Activated CD4-positive, alpha-beta memory T cell treated with anti-CD3 and anti-CD28 coated beads, Interleukin-2, amount 10 ng/mL, durations not matched to agents 7 days and 5 days (primary cell): Measurements from ENCODE around the gene TRMT44. TPM values are rescaled to one million over a fixed set of nuclear protein-coding genes. Genes with fewer than 3 reads are reported as not detected.

ENCODE experiments used
- CTCF ChIA-PET: fragments of 350-600 bp; sonication (Branson Sonifier 250); formaldehyde crosslinking; loops from one replicate; lab custom pipeline; 2021; ENCODE audit warnings: antibody characterized with exemption, inconsistent platforms; lab: Charles Lee
- POLR2A ChIA-PET: fragments of 350-600 bp; sonication (Branson Sonifier 250); formaldehyde crosslinking; loops from one replicate; lab custom pipeline; 2021; ENCODE audit warnings: antibody characterized with exemption; lab: Charles Lee
- DNase-seq: peaks from one replicate; pipeline ENCODE4 v3.0.0-alpha.2; 2020
- H3K27ac Mint-ChIP-seq: one replicate; pipeline ENCODE4 v1.8.0; 2021; ENCODE audit warnings: mild to moderate bottlenecking, mixed read lengths
- H3K27me3 Mint-ChIP-seq: one replicate; pipeline ENCODE4 v1.8.0; 2021; ENCODE audit warnings: mixed read lengths
- H3K36me3 Mint-ChIP-seq: one replicate; pipeline ENCODE4 v1.8.0; 2021; ENCODE audit warnings: low read depth, mixed read lengths
- H3K4me1 Mint-ChIP-seq: one replicate; pipeline ENCODE4 v1.8.0; 2021; ENCODE audit warnings: mixed read lengths
- H3K4me3 Mint-ChIP-seq: one replicate; pipeline ENCODE4 v1.8.0; 2021; ENCODE audit warnings: mild to moderate bottlenecking, mixed read lengths
- H3K9me3 Mint-ChIP-seq: one replicate; pipeline ENCODE4 v1.8.0; 2021; ENCODE audit warnings: mixed read lengths
- total RNA-seq, 2 experiments: library from RNA; stranded (reverse); gene quantifications; one replicate each; pipeline ENCODE4 v1.2.3, GENCODE V29; 2021

Gene TRMT44
- total RNA-seq, 2 experiments from 2014 or later: 15.7 to 17.8 TPM

DNA sequence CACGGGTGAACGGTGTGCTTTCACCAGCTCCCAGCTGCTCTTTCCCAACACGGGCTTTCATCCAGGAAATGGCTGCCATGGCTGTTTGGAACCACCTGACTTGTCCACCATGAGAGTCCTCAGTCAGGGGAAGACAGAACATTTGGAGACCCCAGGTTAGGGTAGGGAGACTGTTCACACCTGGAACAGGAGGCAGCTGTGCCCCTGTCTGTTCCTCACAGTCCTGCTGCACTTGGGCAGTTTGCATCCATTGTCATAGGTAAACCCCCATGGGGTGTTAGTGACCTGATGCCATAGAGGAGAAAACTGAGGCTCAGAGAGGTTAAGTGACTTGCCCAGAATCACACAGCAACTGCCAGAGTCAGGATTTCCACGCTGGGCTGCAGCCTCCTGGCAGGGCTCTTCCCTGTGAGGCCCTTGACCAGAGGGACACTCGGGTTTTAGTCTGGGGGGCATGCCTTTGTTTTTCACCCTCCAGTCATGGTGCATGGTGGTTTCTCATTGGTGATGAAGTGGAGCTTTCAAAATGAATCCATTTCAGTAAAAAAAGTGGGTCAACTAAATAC, 54.5 kb downstream of the TRMT44 start:
- Mint-ChIP-seq H3K4me3 (no peak overlapping the region), H3K27me3 (no peaks in the 10 kb centered on the region), H3K4me1 (no peaks in the 10 kb centered on the region), H3K36me3 (no peaks in the 10 kb centered on the region), H3K27ac (no peak overlapping the region), H3K9me3 (no peaks in the 10 kb centered on the region)
- CTCF ChIA-PET: no interaction called here
- POLR2A ChIA-PET: interaction anchor here (1.6 kb wide), 1 partner anchor 15 kb away, joined by 3 read pairs; no protein-coding TSS in a partner anchor
- DNase-seq: no peak

DNA sequence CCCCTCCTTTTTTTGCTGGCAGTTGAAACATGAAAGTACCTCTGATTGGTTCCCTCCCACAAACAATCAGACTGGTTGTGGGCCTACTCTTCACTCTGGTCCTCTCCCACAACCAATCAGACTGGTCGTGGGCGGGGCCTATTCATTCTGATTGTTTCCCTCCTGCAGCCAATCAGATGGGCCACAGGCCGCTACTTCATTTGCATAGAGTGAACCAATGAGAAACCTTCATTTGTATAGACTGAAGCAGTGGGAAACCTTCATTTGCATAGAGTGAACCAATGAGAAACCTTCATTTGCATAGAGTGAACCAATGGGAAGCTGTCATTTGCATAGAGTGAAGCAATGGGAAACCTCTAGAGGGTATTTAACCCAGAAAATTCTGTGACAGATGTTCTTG, 55.2 kb downstream of the TRMT44 start:
- H3K27me3 Mint-ChIP-seq: no peaks in the 10 kb centered on the region
- no peak overlapping the region for H3K27ac Mint-ChIP-seq
- H3K4me3 Mint-ChIP-seq: no peak overlapping the region
- no peak for DNase-seq
- no peaks in the 10 kb centered on the region for H3K9me3 Mint-ChIP-seq
- H3K4me1 Mint-ChIP-seq: no peaks in the 10 kb centered on the region
- ChIA-PET POLR2A (no interaction called here), CTCF (no interaction called here)
- H3K36me3 Mint-ChIP-seq: no peaks in the 10 kb centered on the region

DNA sequence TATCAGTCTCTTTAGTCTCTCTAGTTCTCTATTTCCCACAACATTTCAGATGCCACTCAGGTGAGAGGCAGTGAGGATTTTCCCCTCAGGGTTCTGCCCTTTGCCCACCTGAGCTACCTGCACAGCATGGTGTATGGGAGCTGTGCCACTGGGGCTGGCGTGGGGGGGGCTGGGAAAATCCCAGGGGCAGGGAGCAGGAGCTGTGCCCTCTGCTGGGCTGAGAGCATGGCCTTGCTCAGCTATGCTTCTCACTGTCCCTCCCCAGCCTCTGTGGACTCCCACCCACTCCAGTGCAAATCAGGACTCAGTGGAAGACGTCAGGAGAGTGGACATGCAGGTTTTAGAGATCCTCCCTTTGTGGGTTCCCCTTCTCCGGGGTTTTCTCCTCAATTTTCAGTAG, 57.2 kb downstream of the TRMT44 start:
- H3K27ac Mint-ChIP-seq: no peak overlapping the region
- H3K4me3 Mint-ChIP-seq: no peak overlapping the region

DNA sequence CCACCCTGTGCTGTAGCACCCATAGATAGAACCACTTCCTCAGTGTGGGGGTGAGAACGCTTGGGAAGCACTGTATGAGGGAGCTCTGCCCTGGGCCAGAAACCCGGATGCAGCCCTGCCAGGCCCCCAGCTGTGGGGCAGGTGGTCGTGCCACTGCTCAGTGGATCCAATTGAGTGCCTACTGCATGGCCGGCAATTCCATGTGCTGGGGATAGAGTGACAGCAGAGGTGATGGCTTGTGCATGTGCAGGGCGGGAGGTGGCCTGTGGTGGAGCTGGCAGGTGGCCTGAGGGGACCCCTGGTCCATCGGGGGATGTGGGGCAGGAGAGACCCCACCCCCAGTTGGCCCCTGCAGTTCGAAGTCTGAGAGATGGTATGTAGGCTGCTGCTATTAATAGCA, 60.4 kb downstream of the TRMT44 start:
- CTCF ChIA-PET: no interaction called here
- no peaks in the 10 kb centered on the region for H3K36me3 Mint-ChIP-seq
- DNase-seq: no peak
- POLR2A ChIA-PET: no interaction called here
- no peaks in the 10 kb centered on the region for H3K9me3 Mint-ChIP-seq
- no peaks in the 10 kb centered on the region for H3K4me1 Mint-ChIP-seq
- H3K27ac Mint-ChIP-seq: no peak overlapping the region
- no peak overlapping the region for H3K4me3 Mint-ChIP-seq
- H3K27me3 Mint-ChIP-seq: no peaks in the 10 kb centered on the region

More for the DNA sequence above, 57.2 kb downstream of the TRMT44 start:
- H3K36me3 Mint-ChIP-seq: no peaks in the 10 kb centered on the region
- H3K4me1 Mint-ChIP-seq: no peaks in the 10 kb centered on the region
- no peak for DNase-seq
- POLR2A ChIA-PET: no interaction called here
- H3K27me3 Mint-ChIP-seq: no peaks in the 10 kb centered on the region
- no peaks in the 10 kb centered on the region for H3K9me3 Mint-ChIP-seq
- CTCF ChIA-PET: no interaction called here

DNA sequence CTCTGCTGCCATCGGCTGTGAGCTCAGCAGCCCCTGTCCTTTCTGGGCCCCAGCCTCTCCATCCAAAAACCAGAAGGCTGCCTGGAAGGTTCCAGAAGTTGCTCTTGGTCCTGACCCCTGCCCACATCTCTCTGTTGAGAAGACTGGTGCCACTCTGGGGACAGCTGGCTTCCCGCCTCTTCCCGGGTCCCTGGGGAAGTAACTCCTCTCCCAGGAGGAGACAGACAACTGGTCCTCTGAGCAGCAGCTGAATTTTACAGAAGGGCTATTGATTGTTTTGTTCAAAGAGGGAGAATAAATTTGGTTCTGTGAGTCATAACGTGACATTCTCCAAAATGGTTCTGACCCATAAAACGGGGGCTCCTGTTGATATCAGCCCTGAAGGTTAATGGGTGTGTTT, 61.2 kb downstream of the TRMT44 start:
- no peaks in the 10 kb centered on the region for H3K27me3 Mint-ChIP-seq
- POLR2A ChIA-PET: no interaction called here
- H3K27ac Mint-ChIP-seq: no peak overlapping the region
- CTCF ChIA-PET: no interaction called here
- H3K36me3 Mint-ChIP-seq: no peaks in the 10 kb centered on the region
- no peak overlapping the region for H3K4me3 Mint-ChIP-seq
- H3K4me1 Mint-ChIP-seq: no peaks in the 10 kb centered on the region
- no peak for DNase-seq
- no peaks in the 10 kb centered on the region for H3K9me3 Mint-ChIP-seq

DNA sequence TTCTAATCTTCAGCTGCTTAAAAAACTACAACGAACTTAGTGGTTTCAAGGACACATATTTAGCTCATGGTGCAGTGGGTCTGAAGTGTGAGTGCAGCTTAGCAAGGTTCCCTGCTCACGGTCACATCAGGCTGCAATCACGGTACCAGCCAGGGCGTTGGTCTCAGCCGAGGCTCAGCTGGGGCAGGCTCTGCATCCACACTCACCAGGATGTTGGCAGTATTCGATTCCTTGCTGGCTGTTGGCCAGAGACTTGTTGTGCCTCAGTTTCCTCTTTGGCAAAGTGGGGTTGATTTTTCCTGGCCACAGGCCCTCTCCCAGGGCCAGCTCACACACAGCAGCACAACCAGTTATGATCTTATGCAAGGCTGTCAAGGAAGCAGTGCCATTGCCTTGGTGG, 61.8 kb downstream of the TRMT44 start:
- Mint-ChIP-seq H3K4me1 (no peaks in the 10 kb centered on the region), H3K36me3 (no peaks in the 10 kb centered on the region), H3K27me3 (no peaks in the 10 kb centered on the region), H3K27ac (no peak overlapping the region), H3K9me3 (no peaks in the 10 kb centered on the region), H3K4me3 (no peak overlapping the region)
- ChIA-PET POLR2A (no interaction called here), CTCF (no interaction called here)
- no peak for DNase-seq

DNA sequence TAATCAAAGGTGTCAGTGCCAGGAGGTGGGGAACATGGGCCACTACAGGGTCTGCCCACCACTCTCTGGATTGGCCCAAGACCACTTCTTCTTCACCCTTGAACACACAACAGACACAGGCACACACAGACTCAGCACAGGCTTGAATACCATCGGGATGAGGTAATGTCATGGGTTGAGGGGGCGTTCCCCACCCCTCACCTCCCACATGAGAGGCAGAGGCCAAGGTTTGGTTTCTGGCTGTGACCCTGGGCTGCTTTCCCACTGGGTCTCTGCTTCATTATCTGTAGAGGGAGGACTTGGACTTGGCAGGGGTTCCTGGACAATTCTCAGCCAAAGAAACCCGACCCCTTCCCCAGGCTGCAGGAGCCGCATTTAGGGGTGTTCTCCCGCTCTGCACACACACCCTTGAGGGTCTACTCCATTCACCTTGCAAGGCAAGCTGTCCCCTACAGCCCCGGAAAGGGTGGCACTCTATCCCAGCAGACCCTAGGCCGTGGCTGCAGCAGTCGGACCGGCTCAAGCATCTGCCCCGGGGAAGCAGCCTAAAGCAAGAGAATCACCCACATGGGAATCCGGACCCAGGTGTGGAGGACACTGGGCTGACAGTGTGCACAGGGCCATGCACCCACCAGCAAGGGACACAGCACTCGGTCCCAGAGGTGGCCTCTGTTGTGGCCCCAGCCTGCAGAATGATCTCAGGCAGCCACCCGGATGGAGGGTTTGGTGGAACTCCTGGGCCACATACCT, 62.4 kb downstream of the TRMT44 start:
- no peaks in the 10 kb centered on the region for H3K27me3 Mint-ChIP-seq
- H3K27ac Mint-ChIP-seq: no peak overlapping the region
- ChIA-PET POLR2A (no interaction called here), CTCF (no interaction called here)
- H3K4me1 Mint-ChIP-seq: no peaks in the 10 kb centered on the region
- H3K9me3 Mint-ChIP-seq: no peaks in the 10 kb centered on the region
- no peak for DNase-seq
- no peaks in the 10 kb centered on the region for H3K36me3 Mint-ChIP-seq
- H3K4me3 Mint-ChIP-seq: no peak overlapping the region

DNA sequence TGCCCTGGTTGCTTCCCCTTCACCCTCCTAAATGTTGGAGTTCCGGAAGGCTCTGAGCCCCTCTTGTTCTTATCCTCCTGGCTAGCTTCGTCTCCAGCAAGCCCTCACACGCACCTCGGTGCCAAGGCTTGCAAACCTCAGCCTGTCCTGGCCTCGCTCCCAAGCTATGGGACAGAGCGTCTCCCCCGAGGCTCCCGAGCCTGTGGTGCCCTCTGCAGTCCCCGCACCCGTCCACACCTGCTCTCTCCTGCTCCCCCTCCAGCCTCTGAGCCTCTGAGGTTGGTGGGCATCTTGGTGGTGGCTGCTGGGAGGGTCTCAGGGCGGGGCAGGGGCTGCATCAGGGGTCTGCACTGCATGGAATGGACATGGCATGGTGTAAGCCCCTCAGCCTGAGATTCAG, 63.2 kb downstream of the TRMT44 start:
- H3K36me3 Mint-ChIP-seq: no peaks in the 10 kb centered on the region
- no peaks in the 10 kb centered on the region for H3K4me1 Mint-ChIP-seq
- H3K9me3 Mint-ChIP-seq: no peaks in the 10 kb centered on the region
- H3K27ac Mint-ChIP-seq: no peak overlapping the region
- no peaks in the 10 kb centered on the region for H3K27me3 Mint-ChIP-seq
- POLR2A ChIA-PET: no interaction called here
- H3K4me3 Mint-ChIP-seq: no peak overlapping the region
- DNase-seq: no peak
- CTCF ChIA-PET: no interaction called here

DNA sequence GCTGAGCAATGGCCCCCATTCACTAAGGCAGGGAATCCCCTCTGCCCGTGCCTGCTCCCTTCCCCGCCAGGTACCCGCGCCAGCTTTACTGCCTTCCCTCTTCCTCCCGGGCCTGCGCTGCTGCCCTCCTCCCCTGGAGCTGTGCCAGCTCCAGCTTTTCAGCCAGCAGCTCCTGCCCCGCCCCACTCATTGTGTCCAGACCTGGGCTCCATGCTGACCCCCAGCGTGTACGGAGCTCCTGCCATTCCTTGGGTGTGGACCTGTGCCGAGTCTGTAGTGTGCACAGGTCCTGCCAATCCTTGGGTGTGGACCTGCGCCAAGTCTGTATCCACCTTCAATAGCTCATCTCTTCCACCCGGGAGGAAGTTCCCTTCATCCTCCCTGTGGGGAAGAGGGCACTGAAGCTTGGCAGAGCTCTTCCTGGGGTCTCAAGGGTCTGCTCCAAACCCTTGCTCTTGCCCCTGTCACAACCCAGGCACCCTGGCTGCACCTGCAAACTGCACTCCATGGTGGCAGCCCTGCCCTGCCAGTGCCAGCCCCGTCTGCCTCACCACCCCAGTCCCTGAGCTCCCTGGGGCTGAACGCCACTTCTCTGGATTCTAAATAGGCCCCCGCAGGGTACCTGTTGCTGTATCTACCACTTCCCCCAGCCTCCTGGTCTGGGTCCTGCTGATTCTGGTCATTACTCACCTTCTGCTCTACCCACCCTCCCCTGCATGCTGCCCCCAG, 63.9 kb downstream of the TRMT44 start:
- Mint-ChIP-seq H3K27ac (no peak overlapping the region), H3K36me3 (no peaks in the 10 kb centered on the region), H3K27me3 (no peaks in the 10 kb centered on the region), H3K4me3 (no peak overlapping the region), H3K9me3 (no peaks in the 10 kb centered on the region), H3K4me1 (no peaks in the 10 kb centered on the region)
- POLR2A ChIA-PET: no interaction called here
- CTCF ChIA-PET: no interaction called here
- no peak for DNase-seq

DNA sequence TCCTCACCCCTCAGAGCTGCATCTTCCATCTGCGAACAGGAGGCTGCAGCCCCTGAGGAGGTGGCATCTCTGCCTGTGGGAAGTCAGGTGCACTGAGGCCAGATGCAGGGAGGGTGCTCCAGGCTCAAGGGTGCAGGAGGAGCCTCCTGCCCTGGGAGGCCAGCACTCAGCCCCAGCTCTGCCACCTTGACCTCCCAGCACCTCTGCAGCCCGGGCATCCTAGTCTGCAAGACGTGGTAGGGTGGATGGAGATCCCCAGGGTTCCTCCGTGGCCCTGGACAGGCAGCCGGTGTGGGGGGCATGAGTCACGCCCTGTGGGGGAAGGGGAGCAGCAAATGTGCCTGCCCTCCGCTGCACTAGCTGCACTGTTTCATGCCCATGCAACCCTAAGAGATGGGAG, 64.7 kb downstream of the TRMT44 start:
- DNase-seq: no peak
- Mint-ChIP-seq H3K9me3 (no peaks in the 10 kb centered on the region), H3K27ac (no peak overlapping the region), H3K4me3 (no peak overlapping the region), H3K4me1 (no peaks in the 10 kb centered on the region), H3K27me3 (no peaks in the 10 kb centered on the region), H3K36me3 (no peaks in the 10 kb centered on the region)
- ChIA-PET POLR2A (no interaction called here), CTCF (no interaction called here)

DNA sequence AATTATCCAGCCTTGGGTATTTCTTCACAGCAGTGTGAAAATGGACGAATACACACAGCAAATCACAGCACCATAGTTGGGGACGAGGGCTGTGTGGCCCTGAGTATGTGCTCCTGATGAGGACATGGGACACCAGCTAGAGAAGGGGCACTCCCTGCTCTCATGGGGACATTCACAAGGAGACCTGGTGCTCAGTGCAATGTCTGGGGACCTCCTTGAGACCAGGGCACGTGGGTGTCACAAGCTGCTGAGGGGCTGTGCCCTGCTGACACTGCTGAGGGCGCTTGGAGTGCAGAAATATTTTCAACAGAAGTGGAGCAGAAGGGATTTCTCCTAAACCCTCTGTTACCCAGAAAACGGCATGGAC, 65.4 kb downstream of the TRMT44 start:
- no peak for DNase-seq
- H3K4me1 Mint-ChIP-seq: no peaks in the 10 kb centered on the region
- no peak overlapping the region for H3K4me3 Mint-ChIP-seq
- ChIA-PET POLR2A (no interaction called here), CTCF (no interaction called here)
- no peaks in the 10 kb centered on the region for H3K36me3 Mint-ChIP-seq
- H3K9me3 Mint-ChIP-seq: no peaks in the 10 kb centered on the region
- H3K27ac Mint-ChIP-seq: no peak overlapping the region
- no peaks in the 10 kb centered on the region for H3K27me3 Mint-ChIP-seq

DNA sequence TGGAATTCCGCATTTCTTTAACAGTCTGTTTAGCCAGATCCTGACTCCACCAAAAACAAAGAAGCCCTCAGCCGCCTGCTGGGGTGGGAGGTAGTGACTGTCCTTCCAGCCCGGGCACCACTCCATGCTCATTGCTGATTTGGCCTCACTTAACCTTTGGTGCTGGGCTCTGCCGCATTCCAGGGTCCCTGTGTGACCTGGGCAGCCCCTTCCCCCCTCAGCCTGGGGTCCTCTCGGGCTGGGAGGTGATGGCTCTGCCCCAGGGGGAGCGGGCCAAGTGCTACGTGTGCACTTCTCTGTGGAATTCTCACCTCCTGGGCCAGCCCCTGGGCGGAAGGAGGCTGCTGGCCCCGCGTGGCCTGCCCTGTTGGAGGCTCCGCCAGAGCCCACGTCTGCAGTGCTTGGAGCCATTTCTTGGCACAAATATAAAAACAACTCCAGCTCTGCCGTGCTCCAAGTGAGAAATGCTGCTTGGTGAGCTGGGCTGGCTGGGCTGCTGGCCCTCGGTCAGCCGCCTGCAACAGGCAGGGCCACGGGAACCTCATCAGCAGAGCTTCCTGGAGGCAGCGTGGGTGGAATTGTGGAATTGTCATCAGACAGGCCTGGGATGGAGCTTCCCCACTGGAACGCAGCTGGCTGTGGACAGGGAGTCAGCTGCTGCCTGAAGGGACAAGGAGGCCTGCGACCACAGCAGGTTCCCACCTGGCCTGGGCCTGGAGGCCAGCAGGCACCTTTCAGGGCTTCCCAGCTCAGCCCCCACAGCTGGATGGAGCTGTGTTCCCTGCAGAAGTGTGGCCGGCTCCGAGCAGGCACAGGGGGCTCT, 66.0 kb downstream of the TRMT44 start:
- CTCF ChIA-PET: no interaction called here
- POLR2A ChIA-PET: no interaction called here
- no peak overlapping the region for H3K4me3 Mint-ChIP-seq
- H3K9me3 Mint-ChIP-seq: no peaks in the 10 kb centered on the region
- no peaks in the 10 kb centered on the region for H3K4me1 Mint-ChIP-seq
- no peak overlapping the region for H3K27ac Mint-ChIP-seq
- no peaks in the 10 kb centered on the region for H3K27me3 Mint-ChIP-seq
- DNase-seq: no peak
- H3K36me3 Mint-ChIP-seq: no peaks in the 10 kb centered on the region

DNA sequence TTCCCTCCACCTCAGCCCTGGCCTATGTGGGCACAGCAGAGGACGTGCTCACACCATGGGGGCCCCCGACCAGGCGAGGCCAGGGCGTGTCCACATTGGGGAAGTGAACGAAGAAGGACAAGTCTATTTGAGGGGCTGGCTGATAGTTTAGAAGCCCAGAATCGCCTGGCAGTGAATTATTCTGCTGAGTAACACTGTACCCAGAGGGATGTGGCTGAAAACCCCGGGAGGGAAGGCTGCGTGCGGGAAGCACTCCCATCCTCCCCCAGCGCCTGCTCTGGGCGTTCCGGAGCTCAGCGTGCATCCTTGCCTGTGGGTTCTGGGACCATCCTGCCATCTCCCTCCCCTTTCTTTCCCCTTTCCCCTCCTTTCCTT, 66.6 kb downstream of the TRMT44 start:
- Mint-ChIP-seq H3K36me3 (no peaks in the 10 kb centered on the region), H3K27ac (no peak overlapping the region), H3K4me3 (no peak overlapping the region), H3K27me3 (no peaks in the 10 kb centered on the region), H3K4me1 (no peaks in the 10 kb centered on the region), H3K9me3 (no peaks in the 10 kb centered on the region)
- ChIA-PET CTCF (no interaction called here), POLR2A (no interaction called here)
- no peak for DNase-seq
